ENCODE data around the gene TRIM3.

DNA sequence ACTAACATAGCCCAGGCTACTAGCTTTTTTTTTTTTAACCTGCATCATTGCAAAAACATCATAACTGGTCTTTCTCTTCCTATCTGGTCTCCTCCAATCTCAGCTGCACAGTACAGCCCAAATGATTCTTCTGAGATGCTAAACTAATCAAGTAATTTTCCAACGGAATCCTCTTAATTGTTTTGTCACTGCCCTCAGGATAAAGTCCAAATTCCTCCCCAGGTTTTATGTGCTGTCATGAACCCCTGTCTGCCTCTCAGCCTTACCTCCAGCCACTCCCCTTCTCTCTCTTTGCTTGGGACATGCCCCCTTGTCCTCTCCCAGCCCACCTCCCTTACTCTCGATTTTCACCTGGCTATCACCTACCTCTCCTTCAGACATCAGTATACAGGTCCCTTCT, 67.4 kb downstream of the TRIM3 start:
- TF ChIP-seq, protein P1, sequence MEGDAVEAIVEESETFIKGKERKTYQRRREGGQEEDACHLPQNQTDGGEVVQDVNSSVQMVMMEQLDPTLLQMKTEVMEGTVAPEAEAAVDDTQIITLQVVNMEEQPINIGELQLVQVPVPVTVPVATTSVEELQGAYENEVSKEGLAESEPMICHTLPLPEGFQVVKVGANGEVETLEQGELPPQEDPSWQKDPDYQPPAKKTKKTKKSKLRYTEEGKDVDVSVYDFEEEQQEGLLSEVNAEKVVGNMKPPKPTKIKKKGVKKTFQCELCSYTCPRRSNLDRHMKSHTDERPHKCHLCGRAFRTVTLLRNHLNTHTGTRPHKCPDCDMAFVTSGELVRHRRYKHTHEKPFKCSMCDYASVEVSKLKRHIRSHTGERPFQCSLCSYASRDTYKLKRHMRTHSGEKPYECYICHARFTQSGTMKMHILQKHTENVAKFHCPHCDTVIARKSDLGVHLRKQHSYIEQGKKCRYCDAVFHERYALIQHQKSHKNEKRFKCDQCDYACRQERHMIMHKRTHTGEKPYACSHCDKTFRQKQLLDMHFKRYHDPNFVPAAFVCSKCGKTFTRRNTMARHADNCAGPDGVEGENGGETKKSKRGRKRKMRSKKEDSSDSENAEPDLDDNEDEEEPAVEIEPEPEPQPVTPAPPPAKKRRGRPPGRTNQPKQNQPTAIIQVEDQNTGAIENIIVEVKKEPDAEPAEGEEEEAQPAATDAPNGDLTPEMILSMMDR (conservative IDR thresholded peaks at IDR 0.05; ENCODE audit: low read depth, low read length), result no peak
- no peak for TF ChIP-seq EZH2 (IDR thresholded peaks at IDR 0.05; ENCODE audit: borderline replicate concordance, low read depth, low read length, poor library complexity, severe bottlenecking)
